Subcutaneous adipose tissue (tissue), 4 donors: ENCODE data around the gene ADCY1. TPM values are rescaled to one million over a fixed set of nuclear protein-coding genes. Genes with fewer than 3 reads are reported as not detected.

Experiments used
- CTCF ChIP-seq: fragments of 450-650 bp; IDR thresholded peaks from one replicate; pipeline ENCODE4 v1.5.1; 2016; ENCODE audit warnings: low read depth, mild to moderate bottlenecking, control low read depth, antibody characterized with exemption, moderate library complexity
- total RNA-seq, 4 donors: library from RNA; depleted of rRNA; stranded (reverse); fragments of >200 nt; gene quantifications; one replicate each; pipeline ENCODE4 v1.1.0, GENCODE V29; 2016

ADCY1 gene
- total RNA-seq, 4 donors from 2014 or later = 0.94 to 3.1 (median 1.6) TPM

- no peak for TF ChIP-seq CTCF
Measured at GRCh38 chr7:45644237-45644636, 70.1 kb downstream of the ADCY1 start.

GRCh38 chr7:45645141-45645969 is 71.2 kb downstream of the ADCY1 start:
- no peak for TF ChIP-seq CTCF

- no peak for TF ChIP-seq CTCF
Measured at GRCh38 chr7:45646207-45646821, 72.1 kb downstream of the ADCY1 start.

- TF ChIP-seq CTCF = no peak
Measured at GRCh38 chr7:45646996-45647825, 73.0 kb downstream of the ADCY1 start.

- TF ChIP-seq CTCF = no peak
Measured at GRCh38 chr7:45647967-45648670, 74.0 kb downstream of the ADCY1 start.

GRCh38 chr7:45648671-45648995 is 74.5 kb downstream of the ADCY1 start:
- TF ChIP-seq CTCF = no peak
